ENCODE results near the gene PRDM7. TPM values are rescaled to one million over a fixed set of nuclear protein-coding genes. Genes with fewer than 3 reads are reported as not detected.

Gene PRDM7
- total RNA-seq, 4 donors from 2014 or later, result not detected

- no peak for DNase-seq
- H3K4me1 ChIP-seq, result peaks cover 0 to 19% (median 12%) of the 10 kb centered on the region in 4 donors
- H3K27me3 ChIP-seq, result no peaks in the 10 kb centered on the region
- H3K9me3 ChIP-seq, result no peaks in the 10 kb centered on the region
- no peak overlapping the region for H3K27ac ChIP-seq
- H3K4me3 ChIP-seq, result no peak overlapping the region
- H3K36me3 ChIP-seq, result no peaks in the 10 kb centered on the region
- TF ChIP-seq POLR2A (IDR thresholded peaks at IDR 0.05), result no peak
- TF ChIP-seq CTCF (IDR thresholded peaks at IDR 0.05), result no peak
These were observed 60.7 kb downstream of the PRDM7 start for GRCh38 chr16:90016339-90016950.

- H3K36me3 ChIP-seq, result no peaks in the 10 kb centered on the region
- no peak overlapping the region for H3K4me3 ChIP-seq
- DNase-seq, result no peak
- TF ChIP-seq CTCF (IDR thresholded peaks at IDR 0.05), result no peak
- no peak for TF ChIP-seq POLR2A (IDR thresholded peaks at IDR 0.05)
- no peak overlapping the region for H3K27ac ChIP-seq
- no peaks in the 10 kb centered on the region for H3K9me3 ChIP-seq
- H3K4me1 ChIP-seq, result peaks cover 0 to 19% (median 12%) of the 10 kb centered on the region in 4 donors
- no peaks in the 10 kb centered on the region for H3K27me3 ChIP-seq
These were observed 61.4 kb downstream of the PRDM7 start for GRCh38 chr16:90015586-90016338.

- peaks cover 0 to 14% (median 10%) of the 10 kb centered on the region in 4 donors for H3K4me1 ChIP-seq
- H3K4me3 ChIP-seq, result no peak overlapping the region
- no peaks in the 10 kb centered on the region for H3K9me3 ChIP-seq
- H3K27ac ChIP-seq, result no peak overlapping the region
- H3K27me3 ChIP-seq, result no peaks in the 10 kb centered on the region
- no peaks in the 10 kb centered on the region for H3K36me3 ChIP-seq
- peak in 1 of 3 donors; percentile 51 for DNase-seq
- no peak for TF ChIP-seq POLR2A (IDR thresholded peaks at IDR 0.05)
- TF ChIP-seq CTCF (IDR thresholded peaks at IDR 0.05), result no peak
These were observed 64.0 kb downstream of the PRDM7 start for GRCh38 chr16:90012991-90013745.

- TF ChIP-seq POLR2A (IDR thresholded peaks at IDR 0.05), result no peak
- TF ChIP-seq CTCF (IDR thresholded peaks at IDR 0.05), result no peak
- H3K27me3 ChIP-seq, result no peaks in the 10 kb centered on the region
- peaks cover 0 to 14% (median 10%) of the 10 kb centered on the region in 4 donors for H3K4me1 ChIP-seq
- no peak for DNase-seq
- no peaks in the 10 kb centered on the region for H3K36me3 ChIP-seq
- no peak overlapping the region for H3K27ac ChIP-seq
- H3K9me3 ChIP-seq, result no peaks in the 10 kb centered on the region
- no peak overlapping the region for H3K4me3 ChIP-seq
These were observed 65.1 kb downstream of the PRDM7 start for GRCh38 chr16:90011908-90012501.

GRCh38 chr16:90011508-90011819 lies 65.7 kb downstream of the PRDM7 start:
- Histone ChIP-seq H3K36me3 (no peaks in the 10 kb centered on the region), H3K27me3 (no peaks in the 10 kb centered on the region), H3K4me1 (peaks cover 0 to 14% (median 10%) of the 10 kb centered on the region in 4 donors), H3K4me3 (no peak overlapping the region), H3K27ac (no peak overlapping the region), H3K9me3 (no peaks in the 10 kb centered on the region)
- no peak for TF ChIP-seq POLR2A (IDR thresholded peaks at IDR 0.05)
- no peak for TF ChIP-seq CTCF (IDR thresholded peaks at IDR 0.05)
- no peak for DNase-seq

Measured in Peyer's patch (tissue), 4 donors.